PFSK-1 (cell line): ENCODE results near the gene IL20RB.

Experiments
- POLR2AphosphoS5 ChIP-seq: IDR thresholded peaks from 2 replicates; pipeline ENCODE4 v1.6.1; 2012; ENCODE audit warnings: low read depth, mild to moderate bottlenecking, control low read depth, low read length, moderate library complexity
- REST ChIP-seq, 2 experiments: IDR thresholded peaks; 2 replicates each; pipeline versions ENCODE4 v1.6.1 to v1.8.0; 2011 to 2012; ENCODE audit warnings: low read depth in 2 of 2, low read length in 2 of 2, control low read depth in 1 of 2, inconsistent platforms in 1 of 2, mild to moderate bottlenecking in 1 of 2, moderate library complexity in 1 of 2; ENCODE audit not compliant: insufficient read depth in 1 of 2

GRCh38 chr3:137012097-137012501 is 54.3 kb downstream of the IL20RB start:
- TF ChIP-seq REST (IDR thresholded peaks at IDR 0.05; ENCODE audit: insufficient read depth in 1 of 2, low read depth in 2 of 2, low read length in 2 of 2) (no peak), POLR2AphosphoS5 (no peak)
